Spinal cord (tissue), 10 donors: Measurements from ENCODE around the gene DZIP1. TPM values are rescaled to one million over a fixed set of nuclear protein-coding genes. Genes with fewer than 3 reads are reported as not detected.
"Not testable (repeated sequence)": the region's sequence is repeated elsewhere in the genome, so short reads cannot be mapped to it uniquely, and the experiment has no call there.

ENCODE experiments used
- DNase-seq, 6 donors: peaks; one replicate each; pipeline versions ENCODE4 v3.0.0 to v3.0.0-alpha.2; 2013 to 2015; ENCODE audit warnings: low spot score in 6 of 6, low read depth in 4 of 6
- H3K27ac ChIP-seq: one replicate; pipeline ENCODE4 v1.5.1; 2013; ENCODE audit warnings: low read depth, low read length, control low read depth
- H3K27me3 ChIP-seq: one replicate; pipeline ENCODE4 v1.6.1; 2013; ENCODE audit warnings: low read length; ENCODE audit not compliant: control insufficient read depth, insufficient read depth
- H3K36me3 ChIP-seq: one replicate; pipeline ENCODE4 v1.6.1; 2013; ENCODE audit warnings: low read length; ENCODE audit not compliant: control insufficient read depth, insufficient read depth
- H3K4me1 ChIP-seq: one replicate; pipeline ENCODE4 v1.6.1; 2013; ENCODE audit warnings: low read length; ENCODE audit not compliant: control insufficient read depth, insufficient read depth
- H3K4me3 ChIP-seq: one replicate; pipeline ENCODE4 v1.5.1; 2013; ENCODE audit warnings: low read depth, low read length, control low read depth
- H3K9me3 ChIP-seq: one replicate; pipeline ENCODE4 v1.6.1; 2013; ENCODE audit warnings: low read length; ENCODE audit not compliant: control insufficient read depth, insufficient read depth
- WGBS: methylation state at CpG from one replicate; pipeline ENCODE4 v1.1.5; 2013; ENCODE audit warnings: missing lambda C conversion rate; ENCODE audit not compliant: insufficient coverage; 5-methylcytosine and 5-hydroxymethylcytosine counted together
- polyA plus RNA-seq, 2 donors: library from polyadenylated mRNA; unstranded; fragments of 120-200 nt; gene quantifications; one replicate each; pipeline ENCODE4 v1.2.1, GENCODE V29; 2013; ENCODE audit not compliant: insufficient read length in 2 of 2
- total RNA-seq, 2 donors: library from RNA; depleted of rRNA in 1 of 2; stranded (reverse); fragments of 120-200 nt in 1 of 2; fragments of >200 nt in 1 of 2; gene quantifications; one replicate each; pipeline versions ENCODE4 v1.2.3 to v1.2.4, GENCODE V29; 2013 to 2014
- donor health status: healthy.

Gene DZIP1
- total and polyA plus RNA-seq, 4 donors: 73.6 to 136 (median 106) TPM

GRCh38 chr13:95676762-95677563, 32.5 kb upstream of the DZIP1 start, which contains the start of gene DNAJC3:
TSS of gene DNAJC3 (plus strand) at chr13:95677139. CDS start at chr13:95677256, 117 bp downstream.
- Histone ChIP-seq H3K4me1 (peaks cover 8% of the 10 kb centered on the region), H3K27me3 (no peaks in the 10 kb centered on the region)

GRCh38 chr13:95676105-95676761, 31.7 kb upstream of the DZIP1 start:
- WGBS: under 1% methylated on average over 28 of the region's 32 CpGs
- Histone ChIP-seq H3K9me3 (peaks cover 9% of the 10 kb centered on the region), H3K4me3 (peak overlapping the region; percentile 92), H3K27me3 (no peaks in the 10 kb centered on the region), H3K27ac (peak overlapping the region; percentile 97), H3K36me3 (no peaks in the 10 kb centered on the region), H3K4me1 (peaks cover 8% of the 10 kb centered on the region)
- peak in 2 of 6 donors; percentile 56 to 80 for DNase-seq

More at GRCh38 chr13:95676762-95677563, 32.5 kb upstream of the DZIP1 start, which contains the start of gene DNAJC3:
- under 1% methylated on average over 90 of the region's 90 CpGs for WGBS
- Histone ChIP-seq H3K27ac (peak within 1 kb of the TSS; percentile 97), H3K9me3 (peaks cover 2% of the 10 kb centered on the region), H3K4me3 (peak within 1 kb of the TSS; percentile 92), H3K36me3 (no peaks in the 10 kb centered on the region)
- DNase-seq: peak; percentile 85 to 99 (median 96)

GRCh38 chr13:95671597-95671996, 27.1 kb upstream of the DZIP1 start:
- Histone ChIP-seq H3K27me3 (no peaks in the 10 kb centered on the region), H3K27ac (no peak overlapping the region), H3K9me3 (peaks cover 16% of the 10 kb centered on the region), H3K4me1 (peaks cover 4% of the 10 kb centered on the region), H3K36me3 (no peaks in the 10 kb centered on the region), H3K4me3 (no peak overlapping the region)
- DNase-seq: peak in 1 of 6 donors; percentile 43
- WGBS: 80% methylated on average over 5 of the region's 5 CpGs

GRCh38 chr13:95667235-95667634, 22.7 kb upstream of the DZIP1 start:
- H3K36me3 ChIP-seq, H3K27me3 ChIP-seq, DNase-seq, H3K27ac ChIP-seq, H3K4me3 ChIP-seq, H3K4me1 ChIP-seq: not testable (repeated sequence)
- H3K9me3 ChIP-seq: peaks cover 23% of the 10 kb centered on the region

GRCh38 chr13:95660981-95661581, 16.6 kb upstream of the DZIP1 start:
- no peaks in the 10 kb centered on the region for H3K27me3 ChIP-seq
- H3K27ac ChIP-seq: no peak overlapping the region
- H3K4me1 ChIP-seq: no peaks in the 10 kb centered on the region
- DNase-seq: peak in 2 of 6 donors; percentile 55 to 79
- no peak overlapping the region for H3K4me3 ChIP-seq
- no peaks in the 10 kb centered on the region for H3K36me3 ChIP-seq
- peaks cover 4% of the 10 kb centered on the region for H3K9me3 ChIP-seq

- no peaks in the 10 kb centered on the region for H3K4me1 ChIP-seq
- no peaks in the 10 kb centered on the region for H3K27me3 ChIP-seq
- H3K27ac ChIP-seq: no peak overlapping the region
- DNase-seq: no peak
- H3K4me3 ChIP-seq: no peak overlapping the region
- H3K36me3 ChIP-seq: no peaks in the 10 kb centered on the region
- H3K9me3 ChIP-seq: no peaks in the 10 kb centered on the region
These were observed 15.0 kb upstream of the DZIP1 start for GRCh38 chr13:95659500-95659899.

- DNase-seq: no peak
- 78% methylated on average over 1 of the region's 3 CpGs for WGBS
- H3K27ac ChIP-seq: no peak overlapping the region
- H3K36me3 ChIP-seq: no peaks in the 10 kb centered on the region
- H3K4me3 ChIP-seq: no peak overlapping the region
- H3K9me3 ChIP-seq: no peaks in the 10 kb centered on the region
- H3K4me1 ChIP-seq: no peaks in the 10 kb centered on the region
- H3K27me3 ChIP-seq: no peaks in the 10 kb centered on the region
These were observed 12.0 kb upstream of the DZIP1 start for GRCh38 chr13:95656386-95657015.

GRCh38 chr13:95652821-95653220, 8.3 kb upstream of the DZIP1 start:
- WGBS: 57% methylated on average over 2 of the region's 3 CpGs
- Histone ChIP-seq H3K4me1 (no peaks in the 10 kb centered on the region), H3K9me3 (no peaks in the 10 kb centered on the region), H3K36me3 (no peaks in the 10 kb centered on the region), H3K27ac (no peak overlapping the region), H3K27me3 (no peaks in the 10 kb centered on the region), H3K4me3 (no peak overlapping the region)
- no peak for DNase-seq

- no peaks in the 10 kb centered on the region for H3K9me3 ChIP-seq
- no peaks in the 10 kb centered on the region for H3K27me3 ChIP-seq
- no CpG with 5 or more reads among the region's 1 CpG for WGBS
- no peak for DNase-seq
- no peak overlapping the region for H3K27ac ChIP-seq
- H3K4me3 ChIP-seq: no peak overlapping the region
- no peaks in the 10 kb centered on the region for H3K36me3 ChIP-seq
- H3K4me1 ChIP-seq: no peaks in the 10 kb centered on the region
These were observed 7.8 kb upstream of the DZIP1 start for GRCh38 chr13:95652244-95652764.
